Measurements from ENCODE around the gene GDF2.

The GDF2 gene

GRCh38 chr10:47356708-47357107 lies 34.5 kb downstream of the GDF2 start:
- no peak for DNase-seq

GRCh38 chr10:47357131-47357582 lies 34.9 kb downstream of the GDF2 start:
- no peak for DNase-seq

GRCh38 chr10:47357911-47358310 lies 35.7 kb downstream of the GDF2 start:
- DNase-seq: no peak

- no peak for DNase-seq
These were observed 36.2 kb downstream of the GDF2 start for GRCh38 chr10:47358457-47358856.

- no peak for DNase-seq
These were observed 36.8 kb downstream of the GDF2 start for GRCh38 chr10:47359101-47359500.

- no peak for DNase-seq
These were observed 37.6 kb downstream of the GDF2 start for GRCh38 chr10:47359626-47360418.

GRCh38 chr10:47360419-47361040 lies 38.3 kb downstream of the GDF2 start:
- DNase-seq: no peak

GRCh38 chr10:47361293-47361692 lies 39.0 kb downstream of the GDF2 start:
- no peak for DNase-seq

GRCh38 chr10:47362199-47362598 lies 39.9 kb downstream of the GDF2 start:
- DNase-seq: no peak

- no peak for DNase-seq
These were observed 41.5 kb downstream of the GDF2 start for GRCh38 chr10:47363781-47364180.

GRCh38 chr10:47364366-47364765 lies 42.1 kb downstream of the GDF2 start:
- DNase-seq: no peak

- no peak for DNase-seq
These were observed 42.7 kb downstream of the GDF2 start for GRCh38 chr10:47364911-47365310.

GRCh38 chr10:47365431-47366180 lies 43.4 kb downstream of the GDF2 start:
- no peak for DNase-seq

GRCh38 chr10:47366181-47366631 lies 44.0 kb downstream of the GDF2 start:
- DNase-seq: no peak

GRCh38 chr10:47366731-47367460 lies 44.6 kb downstream of the GDF2 start:
- no peak for DNase-seq

- no peak for DNase-seq
These were observed 45.4 kb downstream of the GDF2 start for GRCh38 chr10:47367646-47368045.

GRCh38 chr10:47368431-47369180 lies 46.4 kb downstream of the GDF2 start:
- DNase-seq: no peak

- DNase-seq: no peak
These were observed 47.1 kb downstream of the GDF2 start for GRCh38 chr10:47369251-47369894.

GRCh38 chr10:47370015-47370767 lies 47.9 kb downstream of the GDF2 start:
- DNase-seq: no peak

GRCh38 chr10:47370878-47371277 lies 48.6 kb downstream of the GDF2 start:
- no peak for DNase-seq
